LoVo (cell line): ENCODE results near the gene TASP1.
"Not testable (repeated sequence)": the region's sequence is repeated elsewhere in the genome, so short reads cannot be mapped to it uniquely, and the experiment has no call there.

Experiments
- DNase-seq: peaks from one replicate; pipeline ENCODE4 v3.0.0-alpha.2; 2016; ENCODE audit warnings: low spot score

TASP1 gene

DNA sequence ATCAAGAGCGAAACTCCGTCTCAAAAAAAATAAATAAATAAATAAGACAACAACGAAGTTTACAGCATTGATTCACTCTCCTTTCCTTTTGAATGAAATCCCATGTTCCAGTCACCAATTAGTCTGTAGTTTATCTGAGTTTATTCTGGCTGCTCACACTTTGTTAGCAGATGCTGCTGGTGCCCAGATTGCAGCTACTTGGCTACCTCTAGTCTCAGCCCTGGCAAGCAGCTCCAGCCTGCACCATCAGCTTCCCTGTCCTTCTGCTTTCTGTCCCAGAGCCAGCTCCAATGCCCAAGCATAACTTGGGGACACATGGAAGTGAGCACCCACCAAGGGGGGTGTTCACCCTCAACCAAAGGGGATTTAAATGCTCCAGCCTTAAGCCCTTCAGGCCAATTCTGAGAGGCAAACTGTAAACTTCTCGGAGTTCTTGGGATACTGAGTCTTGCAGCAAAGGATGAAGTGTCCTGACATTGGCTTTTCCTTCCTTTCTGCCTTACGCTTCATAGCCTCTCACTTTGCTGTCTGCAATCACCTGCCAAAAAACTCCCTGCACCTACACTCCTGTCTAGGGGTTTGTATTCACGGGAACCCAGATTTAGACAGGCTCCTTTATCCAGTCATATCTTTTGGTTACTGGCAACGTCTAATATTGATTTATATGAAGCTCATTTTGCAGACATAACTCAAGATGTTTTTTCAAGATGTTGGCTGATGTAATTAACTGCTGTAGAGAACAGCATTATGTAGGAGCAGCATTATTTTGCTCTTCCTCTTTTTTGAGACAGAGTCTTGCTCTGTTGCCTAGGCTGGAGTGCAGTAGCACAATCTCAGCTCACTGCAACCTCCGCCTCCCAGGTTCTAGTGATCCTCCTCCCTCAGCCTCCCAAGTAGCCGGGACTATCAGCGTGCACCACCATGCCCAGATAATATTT, 9.8 kb upstream of the TASP1 start:
- no peak for DNase-seq

DNA sequence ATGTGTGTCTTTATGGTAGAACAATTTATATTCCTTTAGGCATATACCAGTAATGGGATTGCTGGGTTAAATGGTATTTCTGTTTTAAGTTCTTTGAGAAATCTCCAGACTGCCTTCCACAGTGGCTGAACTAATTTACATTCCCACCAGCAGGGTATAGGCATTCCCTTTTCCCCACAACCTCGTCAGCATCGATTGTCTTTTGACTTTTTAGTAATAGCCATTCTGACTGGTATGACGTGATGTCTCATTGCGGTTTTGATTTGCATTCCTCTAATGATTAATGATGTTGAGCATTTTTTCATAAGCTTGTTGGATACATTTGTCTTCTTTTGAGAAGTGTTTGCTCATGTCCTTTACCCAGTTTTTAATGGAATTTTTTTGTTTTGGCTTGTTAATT, 5.3 kb upstream of the TASP1 start:
- DNase-seq, result no peak

DNA sequence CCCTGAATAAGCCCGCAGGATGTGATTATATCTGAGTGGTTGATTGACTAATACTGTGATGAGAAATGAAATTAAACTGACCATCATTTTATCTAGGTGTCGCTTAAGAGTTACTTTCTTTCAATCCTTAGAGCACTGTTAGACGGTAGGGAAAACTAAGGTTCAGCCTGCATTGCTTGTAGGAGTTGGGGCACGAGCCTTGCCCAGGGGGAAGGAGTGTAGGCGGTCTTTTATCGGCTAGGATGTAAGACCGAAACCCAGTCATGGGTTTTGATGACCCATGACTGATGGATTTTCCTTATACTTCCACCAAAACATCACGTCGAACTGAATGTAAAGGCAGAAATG, 392 bp upstream of the TASP1 start:
- no peak for DNase-seq

DNA sequence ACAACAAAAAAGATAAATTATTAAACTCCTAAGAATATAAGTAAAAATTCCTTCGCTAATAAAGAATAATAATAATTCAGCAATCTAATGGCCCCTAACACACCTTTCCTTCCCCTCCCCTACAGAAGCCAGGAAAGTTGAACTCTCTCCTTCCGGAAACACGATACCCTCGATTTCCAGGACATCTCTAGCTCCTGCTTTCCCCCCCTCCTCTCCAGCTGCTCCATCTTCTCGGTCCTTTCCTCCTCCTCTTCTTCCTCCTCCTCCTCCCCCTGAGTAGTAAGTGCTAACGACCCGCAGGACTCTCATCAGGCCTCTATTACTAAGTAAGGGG, 603 bp downstream of the TASP1 start:
- DNase-seq, result peak; percentile 32

DNA sequence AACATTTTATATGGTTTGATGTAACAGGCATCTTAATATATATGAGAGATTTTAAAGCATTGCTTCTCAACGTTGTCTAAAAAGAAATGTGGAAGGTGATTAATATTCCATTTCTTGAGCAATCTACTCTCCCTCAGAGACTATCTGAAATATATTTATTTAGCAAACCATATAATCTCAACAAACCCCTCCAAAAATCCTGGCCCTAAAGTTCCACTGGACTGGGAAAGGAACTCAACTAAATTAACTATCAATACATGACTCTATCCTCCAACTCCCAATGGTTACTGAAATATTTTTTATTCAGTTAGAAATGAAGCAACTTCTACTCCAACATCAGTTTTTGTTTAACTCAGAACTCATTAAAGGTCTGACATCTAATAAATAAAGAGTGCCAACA, 6.3 kb downstream of the TASP1 start:
- no peak for DNase-seq

DNA sequence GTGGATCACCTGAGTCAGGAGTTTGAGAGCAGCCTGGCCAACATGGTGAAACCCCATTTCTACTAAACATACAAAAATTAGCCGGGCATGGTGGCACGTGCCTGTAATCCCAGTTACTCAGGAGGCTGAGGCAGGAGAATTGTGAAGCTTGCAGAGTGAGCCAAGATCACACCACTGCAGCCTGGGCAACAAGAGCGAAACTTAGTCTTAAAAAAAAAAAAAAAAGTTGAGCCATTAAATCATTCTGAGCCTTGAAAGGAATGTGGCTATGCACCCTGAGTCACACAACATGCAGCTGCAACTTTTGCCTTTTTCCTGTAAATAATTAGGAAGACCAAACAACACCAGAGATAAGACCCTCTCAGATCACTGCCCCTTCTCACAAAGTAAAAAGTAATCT, 11.2 kb downstream of the TASP1 start:
- DNase-seq, result not testable (repeated sequence)

DNA sequence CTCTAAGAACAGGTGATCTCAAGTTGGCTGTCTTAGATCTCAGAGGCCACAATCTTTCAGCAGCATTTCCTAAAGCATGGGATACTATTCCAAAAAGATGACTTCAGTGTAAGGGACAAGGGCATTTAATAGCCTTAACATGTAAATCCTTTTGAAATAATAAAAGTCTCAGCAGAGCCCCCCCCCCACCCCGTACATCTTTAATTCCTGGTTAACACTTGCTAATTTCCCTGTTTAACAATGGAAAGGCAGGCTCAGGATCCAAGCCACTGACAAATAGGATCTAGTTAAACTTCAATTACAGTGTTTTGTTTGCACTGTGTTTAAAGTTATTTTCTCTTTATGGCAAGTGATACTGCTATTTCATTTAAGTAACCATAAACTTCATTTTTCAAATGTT, 12.0 kb downstream of the TASP1 start:
- no peak for DNase-seq

DNA sequence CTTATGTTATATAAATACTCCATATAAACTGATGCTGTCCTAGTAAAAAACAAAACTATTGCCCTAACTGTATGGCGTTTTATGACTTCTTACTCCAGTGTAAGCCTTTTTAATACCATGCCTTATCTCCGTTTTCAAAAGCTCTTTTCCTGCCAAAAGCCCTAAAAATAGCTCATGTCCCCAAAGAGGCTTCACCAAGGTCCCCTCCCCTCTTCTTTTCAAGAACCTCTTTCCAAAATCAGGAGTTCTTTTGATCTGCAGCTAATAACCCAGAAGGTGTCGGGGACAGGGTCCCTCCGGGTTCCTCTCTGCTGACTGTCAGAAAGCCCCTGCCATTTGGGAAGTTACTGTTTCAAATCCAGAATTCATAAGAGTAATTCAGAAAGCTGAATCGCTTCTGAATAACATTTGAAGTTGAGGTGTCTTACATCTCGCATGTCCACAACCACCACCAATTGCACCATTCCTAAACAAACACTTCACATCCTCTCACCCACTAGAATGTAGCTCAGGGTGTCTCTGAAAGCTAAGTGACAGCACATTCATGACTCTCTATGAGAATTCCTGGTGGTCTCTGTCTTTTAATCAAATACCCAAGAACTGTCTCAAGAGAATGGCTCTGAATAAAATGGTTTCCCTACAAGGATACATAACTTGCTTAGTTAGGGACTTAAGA, 13.3 kb downstream of the TASP1 start:
- DNase-seq, result no peak

DNA sequence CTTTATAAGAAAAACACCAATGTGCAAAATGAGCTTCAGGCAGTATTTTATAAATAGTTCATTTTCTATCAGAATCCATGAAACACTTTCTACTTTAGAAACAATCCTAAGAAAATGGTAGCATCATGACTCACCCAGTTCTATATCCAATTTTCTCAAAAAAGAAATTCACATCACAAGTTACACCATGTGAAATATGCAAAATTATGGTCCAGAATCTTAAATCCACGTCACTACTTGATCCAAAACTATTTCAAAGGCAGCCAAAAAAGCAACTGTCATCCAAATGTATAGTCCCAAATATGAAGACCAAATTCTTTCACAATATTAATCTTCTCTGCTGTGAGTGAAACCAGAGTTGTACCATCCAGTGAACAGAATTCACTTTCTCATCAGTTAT, 19.3 kb downstream of the TASP1 start:
- DNase-seq, result not testable (repeated sequence)

DNA sequence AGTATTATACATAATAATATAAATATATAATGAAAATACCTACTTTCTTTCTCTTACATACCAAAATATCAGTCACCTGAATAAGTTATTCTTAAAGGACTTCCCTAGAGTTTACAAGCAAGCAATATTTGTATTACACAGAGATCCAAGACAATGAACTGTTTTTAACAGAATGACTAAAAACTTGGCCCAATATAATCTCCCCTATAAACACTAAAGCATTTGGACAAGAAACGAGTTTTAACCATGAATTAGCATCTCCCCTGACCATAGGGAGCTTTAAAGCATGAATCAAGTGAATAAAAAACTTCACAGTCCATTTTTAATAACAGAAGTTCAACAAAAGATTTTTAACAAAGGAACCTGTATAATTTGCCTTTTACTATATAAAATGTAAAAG, 20.3 kb downstream of the TASP1 start:
- DNase-seq, result not testable (repeated sequence)

DNA sequence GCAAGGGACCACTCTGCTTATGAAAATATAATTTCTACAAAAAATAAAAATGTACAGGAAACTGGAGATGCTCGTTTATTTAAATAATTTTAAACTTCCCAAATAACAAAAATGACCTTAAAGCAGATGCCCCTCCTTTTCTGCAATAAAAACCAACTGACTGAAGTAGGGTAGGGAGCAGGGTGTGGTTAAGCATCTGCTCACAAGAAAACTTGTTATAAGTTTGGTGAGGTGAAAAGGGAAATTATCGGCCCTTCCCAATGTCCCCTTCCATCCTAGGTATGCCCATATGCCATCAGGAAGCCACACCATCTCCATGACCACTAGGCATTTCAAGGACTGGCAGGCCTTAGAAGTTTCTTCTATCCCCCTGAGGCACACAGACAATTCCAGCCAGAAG, 21.1 kb downstream of the TASP1 start:
- not testable (repeated sequence) for DNase-seq

DNA sequence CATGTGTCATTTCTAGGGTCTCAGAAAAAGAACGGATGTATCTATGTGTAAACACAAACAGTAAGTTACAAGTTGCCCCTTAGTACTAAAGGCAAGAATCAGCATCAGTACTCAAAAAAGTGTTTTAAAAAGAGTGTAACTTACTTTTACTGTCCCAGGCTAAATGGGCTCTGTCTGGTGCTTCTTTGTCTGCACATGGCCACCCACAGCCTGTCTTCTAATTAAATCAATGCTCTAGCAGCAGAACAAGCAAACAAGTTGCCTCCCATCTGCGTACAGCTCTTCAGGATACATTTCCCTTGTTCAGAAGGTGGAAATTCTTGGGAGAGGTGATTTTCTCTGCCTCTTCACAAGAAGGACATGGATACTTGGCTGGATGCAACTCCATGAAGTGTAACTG, 22.0 kb downstream of the TASP1 start:
- DNase-seq, result not testable (repeated sequence)

DNA sequence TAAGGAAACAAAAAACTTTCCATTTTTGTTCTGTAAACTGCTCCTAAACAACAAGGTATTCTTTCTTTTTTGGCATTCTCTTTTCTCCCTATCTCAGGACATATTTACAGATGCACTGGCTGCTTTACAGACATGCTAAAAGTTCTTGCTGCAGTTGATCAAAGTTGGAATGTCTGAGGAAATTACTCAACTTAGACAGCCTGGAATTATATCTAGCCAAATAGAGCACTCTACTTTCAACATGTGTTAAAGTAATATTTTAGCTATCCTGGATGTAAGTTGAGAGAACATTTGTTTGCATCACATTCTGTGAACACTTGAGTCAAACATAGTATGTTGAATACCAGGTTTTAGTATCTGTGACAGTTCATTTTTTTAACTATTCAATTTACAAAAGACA, 24.8 kb downstream of the TASP1 start:
- DNase-seq, result no peak

DNA sequence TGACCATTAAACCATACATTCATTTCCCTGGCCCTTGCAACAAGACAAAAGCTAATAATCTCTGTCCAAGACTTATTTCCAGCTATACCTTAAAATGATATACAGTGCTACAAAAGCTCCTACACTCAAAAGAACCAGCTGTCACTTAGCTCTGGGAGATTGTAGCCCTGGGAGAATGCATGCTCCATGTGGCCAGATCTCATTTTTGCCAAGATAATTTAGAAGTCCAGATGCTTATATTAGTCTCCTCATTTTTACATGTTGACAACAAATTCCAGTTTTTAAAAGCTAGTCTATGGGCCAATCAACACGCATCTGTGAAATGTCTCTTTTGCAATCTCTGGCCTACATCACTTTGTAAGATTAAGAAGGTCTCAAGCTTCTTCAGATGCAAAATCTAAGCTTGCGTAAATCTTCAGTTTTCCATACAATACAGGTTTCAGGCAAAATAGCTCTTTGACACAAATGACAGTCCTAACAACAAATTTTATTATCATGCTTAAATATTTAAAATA, 27.1 kb downstream of the TASP1 start:
- no peak for DNase-seq

DNA sequence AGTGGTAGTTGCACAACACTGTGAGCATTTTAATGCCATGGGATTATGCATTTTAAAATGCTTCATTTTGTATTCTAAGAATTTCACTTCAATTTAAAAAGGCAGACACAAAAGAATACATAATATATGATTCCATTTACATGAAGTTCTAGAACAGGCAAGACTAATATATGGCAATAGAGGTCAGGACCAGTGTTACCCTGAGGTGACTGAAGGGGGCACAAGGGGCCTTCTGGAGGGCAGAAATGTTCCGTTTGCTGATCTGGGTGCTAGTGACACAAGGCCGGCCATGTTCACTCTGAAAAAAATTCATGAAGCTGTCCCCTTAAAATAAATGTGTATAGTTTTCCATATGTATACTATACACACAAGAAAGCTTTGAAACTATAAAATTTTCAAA, 28.5 kb downstream of the TASP1 start:
- no peak for DNase-seq

DNA sequence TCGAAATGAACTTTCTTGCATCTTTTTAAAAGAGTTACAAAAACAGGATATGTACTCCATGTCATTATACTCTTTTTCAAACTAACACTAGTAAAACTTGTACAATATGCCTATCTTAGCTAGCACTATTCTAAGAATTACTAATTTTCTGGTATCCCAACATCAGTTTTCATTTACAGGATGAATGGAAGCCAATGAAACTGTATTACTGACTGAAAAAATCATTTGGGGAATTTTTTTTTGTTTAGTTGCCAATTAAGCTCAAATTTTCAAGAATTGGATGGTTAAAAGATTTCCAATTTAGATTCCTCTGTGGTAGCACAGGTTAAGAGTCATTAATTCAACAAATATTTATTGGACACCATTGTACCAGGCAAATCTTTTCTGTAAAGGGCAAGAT, 30.7 kb downstream of the TASP1 start:
- DNase-seq, result no peak

DNA sequence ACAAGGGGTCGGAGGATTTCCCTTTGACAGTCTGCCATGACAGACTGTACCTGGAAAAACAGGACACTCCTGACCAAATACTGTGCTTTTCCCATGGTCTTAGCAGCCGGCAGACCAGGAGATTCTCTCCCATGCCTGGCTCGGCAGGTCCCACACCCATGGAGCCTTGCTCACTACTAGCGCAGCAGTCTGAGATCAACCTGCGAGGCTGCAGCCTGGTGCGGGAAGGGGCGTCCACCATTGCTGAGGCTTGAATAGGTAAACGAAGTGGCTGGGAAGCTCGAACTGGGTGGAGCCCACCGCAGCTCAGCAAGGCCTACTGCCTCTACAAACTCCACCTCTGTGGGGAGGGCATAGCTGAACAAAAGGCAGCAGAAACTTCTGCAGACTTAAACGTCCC, 45.3 kb downstream of the TASP1 start:
- not testable (repeated sequence) for DNase-seq

DNA sequence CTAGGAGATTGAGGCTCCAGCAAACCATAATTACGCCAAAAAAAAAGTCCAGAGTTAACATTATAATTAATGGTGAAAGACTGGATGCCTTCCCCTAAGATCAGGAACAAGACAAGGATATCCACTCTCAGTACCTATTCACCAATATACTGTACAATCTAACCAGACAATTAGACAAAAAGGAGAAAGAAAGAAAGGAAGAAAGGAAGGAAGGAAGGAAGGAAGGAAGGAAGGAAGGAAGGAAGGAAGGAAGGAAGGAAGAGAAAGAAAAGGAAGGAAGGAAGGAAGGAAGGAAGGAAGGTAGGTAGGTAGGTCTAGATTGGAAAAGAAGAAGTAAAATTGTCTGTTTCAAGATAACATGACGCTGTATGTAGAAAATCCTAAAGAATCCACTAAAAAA, 50.7 kb downstream of the TASP1 start:
- DNase-seq, result no peak

DNA sequence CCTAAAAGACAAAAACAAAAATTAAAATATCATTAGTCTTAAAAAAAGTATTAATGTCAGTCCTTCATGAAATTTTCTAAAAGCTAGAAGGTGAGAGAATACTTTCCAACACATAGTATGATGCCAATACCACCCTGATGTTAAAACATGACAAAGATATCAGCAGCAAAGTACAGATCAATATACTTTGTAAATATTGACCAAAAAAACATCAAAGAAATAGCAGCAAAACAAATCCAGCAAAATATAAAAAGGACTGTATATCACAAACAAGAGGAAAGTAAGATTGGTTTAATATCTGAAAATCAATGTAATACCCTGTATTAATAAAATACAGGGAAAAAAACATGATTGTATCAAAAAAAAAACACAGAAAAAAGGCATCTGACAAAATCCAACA, 51.4 kb downstream of the TASP1 start:
- DNase-seq, result no peak

DNA sequence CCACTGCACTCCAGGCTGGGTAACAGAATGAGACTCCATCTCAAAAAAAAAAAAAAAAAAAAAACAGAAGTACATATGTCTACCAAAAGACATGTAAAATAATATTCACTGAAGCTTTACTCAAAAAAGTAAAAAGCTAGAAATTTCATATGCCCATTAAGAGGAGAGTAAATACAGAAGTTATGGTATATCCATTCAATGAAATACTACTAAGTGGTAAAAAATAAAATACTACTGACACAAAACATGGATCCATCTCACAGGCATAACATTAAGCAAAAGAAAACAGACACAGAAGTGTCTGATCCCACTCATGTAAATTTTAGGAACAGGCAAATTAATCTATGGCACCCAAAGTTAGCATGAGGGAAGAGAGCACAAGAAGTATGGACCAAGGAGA, 52.6 kb downstream of the TASP1 start:
- no peak for DNase-seq

DNA sequence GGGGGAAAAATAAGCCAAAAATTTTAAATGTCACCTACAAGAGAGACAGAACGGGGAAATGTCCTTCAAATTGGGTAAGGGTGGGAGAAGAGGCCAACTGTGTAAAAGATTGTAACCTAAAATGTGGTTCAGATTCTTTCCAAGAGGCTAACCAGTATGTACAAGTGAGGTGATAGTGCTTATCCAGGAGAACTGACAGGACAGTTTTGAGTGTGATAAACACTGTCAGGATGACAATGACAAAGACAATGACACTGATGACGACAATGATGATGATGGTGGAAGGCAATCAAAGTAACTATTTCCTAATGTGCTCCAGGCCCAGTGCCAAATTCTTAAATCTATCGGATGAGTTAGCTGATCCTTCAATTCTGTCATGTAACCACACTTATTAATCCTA, 57.3 kb downstream of the TASP1 start:
- DNase-seq, result no peak

DNA sequence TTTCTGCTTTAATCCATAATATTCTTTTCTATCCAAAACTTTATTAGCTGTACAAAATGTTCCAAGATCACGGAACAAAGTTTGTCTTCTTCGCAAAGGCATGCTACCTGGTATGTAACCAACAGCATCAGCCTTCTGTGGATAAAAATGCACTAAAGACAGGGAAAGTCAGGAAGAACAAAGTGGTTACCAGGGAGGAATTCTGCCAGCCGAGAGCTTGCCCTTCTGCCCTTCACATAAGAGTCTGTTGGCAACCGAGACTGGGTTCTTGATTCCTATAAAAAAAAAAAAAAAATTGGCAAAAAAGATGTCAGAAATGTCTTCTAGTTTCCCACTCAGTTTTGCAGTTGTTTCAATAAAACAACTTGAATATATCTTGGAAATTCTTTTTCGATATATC, 58.0 kb downstream of the TASP1 start:
- DNase-seq, result no peak

DNA sequence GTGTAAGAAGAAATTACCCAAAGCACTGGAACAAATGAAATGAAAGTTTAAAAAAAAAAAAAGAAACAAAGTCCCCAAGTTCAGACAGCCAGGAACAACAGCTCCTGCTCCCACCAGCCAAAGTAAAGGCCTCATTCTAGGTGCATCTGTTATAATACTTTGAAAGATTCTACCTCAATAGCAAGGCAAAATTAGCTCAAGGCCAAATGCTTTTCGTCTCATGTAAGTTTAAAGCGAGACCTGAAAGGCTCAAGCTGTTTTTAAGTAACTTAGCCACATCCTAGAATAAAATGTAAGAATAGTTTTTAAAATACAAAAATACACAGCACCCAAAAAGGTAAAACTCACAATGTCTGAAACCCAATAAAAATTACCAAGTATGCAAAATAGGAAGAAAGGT, 64.7 kb downstream of the TASP1 start:
- no peak for DNase-seq

DNA sequence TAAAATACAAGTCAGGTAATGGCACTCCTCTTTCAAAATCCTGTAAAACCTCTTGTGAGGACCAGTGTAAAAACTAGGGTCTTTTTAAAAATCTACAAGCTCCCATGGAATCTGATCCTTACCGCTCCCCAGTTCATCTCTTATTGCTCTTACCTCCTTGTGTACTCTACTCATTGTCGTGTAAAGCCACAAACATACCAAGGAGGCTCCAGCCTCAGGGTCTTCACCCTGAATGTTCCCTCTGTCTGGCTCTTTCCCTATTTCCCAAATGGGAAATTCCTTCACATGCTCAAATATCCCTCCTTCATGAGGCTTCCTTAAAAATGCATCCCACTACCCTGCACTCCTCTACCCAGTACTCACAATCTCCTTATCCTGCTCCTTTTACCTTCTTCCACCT, 67.1 kb downstream of the TASP1 start:
- no peak for DNase-seq
